DMS53 treated with DMSO at 0.1 percent for 48 hours (cell line): ENCODE results near the gene MMP14.
A peak's percentile ranks its signal among the peaks of the same experiment; 100 is the strongest.
"Not testable (repeated sequence)": the region's sequence is repeated elsewhere in the genome, so short reads cannot be mapped to it uniquely, and the experiment has no call there.

Experiments used
- DNase-seq: peaks from one replicate; lab custom pipeline; 2025; ENCODE audit not compliant: unreplicated experiment; lab: John Stamatoyannopoulos, UW

Gene MMP14

GRCh38 chr14:22814373-22814772 is 22.0 kb upstream of the MMP14 start:
- DNase-seq: no peak

GRCh38 chr14:22814941-22815713 is 21.3 kb upstream of the MMP14 start, which contains the start of gene SLC7A7:
SLC7A7 (minus strand) TSS chr14:22815435; CDS start chr14:22813398, 2,037 bp downstream.
- no peak for DNase-seq

GRCh38 chr14:22819151-22819988 is 17.0 kb upstream of the MMP14 start:
- peak; percentile 46 for DNase-seq

- no peak for DNase-seq
Measured at GRCh38 chr14:22820731-22821130, 15.7 kb upstream of the MMP14 start.

GRCh38 chr14:22821193-22822015 is 15.0 kb upstream of the MMP14 start:
- DNase-seq: no peak

GRCh38 chr14:22822016-22822570 is 14.3 kb upstream of the MMP14 start:
- DNase-seq: no peak

- DNase-seq: peak; percentile 18
Measured at GRCh38 chr14:22822571-22823098, 13.8 kb upstream of the MMP14 start.

GRCh38 chr14:22824711-22825359 is 11.6 kb upstream of the MMP14 start:
- no peak for DNase-seq

GRCh38 chr14:22829076-22829660 is 7.2 kb upstream of the MMP14 start:
- DNase-seq: not testable (repeated sequence)

- peak; percentile 59 for DNase-seq
Measured at GRCh38 chr14:22829661-22830442, 6.5 kb upstream of the MMP14 start, which contains the start of gene MRPL52. MRPL52 (plus strand) TSS chr14:22829887; CDS start chr14:22829913, 26 bp downstream.

- no peak for DNase-seq
Measured at GRCh38 chr14:22830443-22831010, 5.9 kb upstream of the MMP14 start.

GRCh38 chr14:22835505-22835904 is 880 bp upstream of the MMP14 start:
- DNase-seq: no peak

GRCh38 chr14:22837114-22837749 is 847 bp downstream of the MMP14 start:
- no peak for DNase-seq

- DNase-seq: no peak
Measured at GRCh38 chr14:22837750-22838538, 1.6 kb downstream of the MMP14 start.

- no peak for DNase-seq
Measured at GRCh38 chr14:22838631-22839041, 2.3 kb downstream of the MMP14 start.

- DNase-seq: no peak
Measured at GRCh38 chr14:22839159-22839779, 2.9 kb downstream of the MMP14 start.

GRCh38 chr14:22841311-22841710 is 4.9 kb downstream of the MMP14 start:
- DNase-seq: no peak
